IPS-18c (cell line): ENCODE results near the gene KIFAP3.
"Not testable (repeated sequence)": the region's sequence is repeated elsewhere in the genome, so short reads cannot be mapped to it uniquely, and the experiment has no call there.

Source experiments
- H3K4me3 ChIP-seq: 2 replicates; pipeline ENCODE4 v1.7.0; 2013; ENCODE audit warnings: low read depth, mild to moderate bottlenecking, low read length, moderate library complexity; ENCODE audit not compliant: insufficient read depth
- H3K9me3 ChIP-seq: one replicate; pipeline ENCODE4 v1.6.1; 2013; ENCODE audit warnings: mild to moderate bottlenecking, low read length, moderate library complexity; ENCODE audit not compliant: control insufficient read depth, insufficient read depth

KIFAP3 gene

DNA sequence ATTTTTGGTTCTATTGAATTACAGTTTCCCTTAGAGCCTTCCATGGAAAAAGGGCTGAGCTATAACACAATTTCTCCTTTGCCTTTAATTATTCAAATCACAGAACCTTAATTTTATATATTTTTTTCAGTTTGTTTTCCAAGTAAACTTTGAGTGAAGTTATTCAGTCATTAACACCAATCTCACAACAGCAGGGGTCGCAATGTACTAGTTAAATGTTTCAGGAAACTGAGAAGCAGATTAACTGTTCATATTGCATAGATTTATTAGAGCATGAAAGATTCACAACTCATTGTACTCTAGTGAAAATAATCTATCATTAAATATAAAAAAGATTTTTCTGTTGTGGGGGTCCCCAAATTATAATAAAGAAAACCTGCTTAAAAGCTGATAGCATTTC is 64.1 kb downstream of the KIFAP3 start:
- H3K9me3 ChIP-seq = no peaks in the 10 kb centered on the region
- H3K4me3 ChIP-seq = no peak overlapping the region

DNA sequence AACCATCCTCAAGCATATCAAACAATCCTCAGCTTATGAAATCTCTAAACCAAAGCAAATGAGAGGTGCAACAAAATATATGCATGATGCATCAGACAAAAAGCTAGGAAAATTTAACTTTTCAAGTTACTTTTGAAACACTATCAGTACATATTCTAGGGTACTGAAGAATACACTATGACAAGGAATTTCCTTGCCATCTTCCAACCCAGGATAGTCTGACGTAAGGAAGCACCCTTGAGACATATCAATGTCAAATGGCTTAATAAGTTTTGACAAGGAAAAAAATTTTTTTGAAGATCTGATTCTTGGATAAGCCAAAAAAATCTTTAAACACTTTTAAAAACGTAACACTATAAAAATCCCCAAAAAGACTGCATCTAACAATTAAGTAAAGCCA is 64.9 kb downstream of the KIFAP3 start:
- Histone ChIP-seq H3K4me3 (no peak overlapping the region), H3K9me3 (no peaks in the 10 kb centered on the region)

DNA sequence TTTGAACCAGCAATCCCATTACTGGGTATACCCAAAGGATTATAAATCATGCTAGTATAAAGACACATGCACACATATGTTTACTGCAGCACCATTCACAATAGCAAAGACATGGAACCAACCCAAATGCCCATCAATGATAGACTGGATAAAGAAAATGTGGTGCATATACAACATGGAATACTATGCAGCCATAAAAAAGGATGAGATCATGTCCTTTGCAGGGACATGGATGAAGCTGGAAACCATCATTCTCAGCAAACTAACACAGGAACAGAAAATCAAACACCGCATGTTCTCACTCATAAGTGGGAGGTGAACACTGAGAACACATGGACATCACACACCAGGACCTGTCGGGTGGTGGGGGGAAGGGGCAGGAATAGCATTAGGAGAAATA is 65.8 kb downstream of the KIFAP3 start:
- H3K4me3 ChIP-seq = not testable (repeated sequence)

DNA sequence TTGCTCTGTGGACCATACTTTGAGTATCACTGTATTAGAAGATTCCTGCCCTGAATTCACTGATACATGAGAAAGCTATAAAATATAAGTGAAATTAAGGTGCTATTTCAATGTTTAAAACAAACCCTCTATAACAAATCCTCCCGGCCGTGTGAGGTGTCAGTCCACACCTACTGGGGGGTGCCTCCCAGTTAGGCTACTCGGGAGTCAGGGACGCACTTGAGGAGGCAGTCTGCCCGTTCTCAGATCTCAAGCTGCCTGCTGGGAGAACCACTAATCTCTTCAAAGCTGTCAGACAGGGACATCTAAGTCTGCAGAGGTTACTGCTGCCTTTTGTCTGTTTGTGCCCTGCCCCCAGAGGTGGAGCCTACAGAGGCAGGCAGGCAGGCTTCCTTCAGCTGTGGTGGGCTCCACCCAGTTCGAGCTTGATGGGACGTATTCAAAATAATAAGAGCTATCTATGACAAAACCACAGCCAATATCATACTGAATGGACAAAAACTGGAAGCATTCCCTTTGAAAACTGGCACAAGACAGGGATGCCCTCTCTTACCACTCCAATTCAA is 71.1 kb downstream of the KIFAP3 start:
- not testable (repeated sequence) for H3K4me3 ChIP-seq, H3K9me3 ChIP-seq

More for the DNA sequence above, 65.8 kb downstream of the KIFAP3 start:
- not testable (repeated sequence) for H3K9me3 ChIP-seq

DNA sequence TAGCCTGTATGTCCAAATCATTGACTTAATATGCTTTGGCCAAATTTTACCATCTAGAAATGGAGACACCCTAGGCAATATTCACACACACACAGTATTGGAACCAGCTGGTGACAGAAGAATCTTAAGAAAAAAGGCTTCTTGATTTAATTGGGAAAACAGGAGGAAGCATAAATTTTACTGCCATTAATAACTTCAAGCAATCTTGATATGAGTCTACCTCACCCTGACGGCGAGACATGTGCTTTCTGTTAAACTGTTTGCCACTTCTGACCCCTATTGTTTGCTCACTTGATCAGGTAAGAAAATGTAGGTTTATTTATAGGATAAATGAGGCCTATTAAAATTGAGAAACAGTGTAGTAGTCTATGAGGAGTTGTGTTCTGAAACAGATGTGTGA is 73.2 kb downstream of the KIFAP3 start:
- Histone ChIP-seq H3K9me3 (no peaks in the 10 kb centered on the region), H3K4me3 (no peak overlapping the region)

DNA sequence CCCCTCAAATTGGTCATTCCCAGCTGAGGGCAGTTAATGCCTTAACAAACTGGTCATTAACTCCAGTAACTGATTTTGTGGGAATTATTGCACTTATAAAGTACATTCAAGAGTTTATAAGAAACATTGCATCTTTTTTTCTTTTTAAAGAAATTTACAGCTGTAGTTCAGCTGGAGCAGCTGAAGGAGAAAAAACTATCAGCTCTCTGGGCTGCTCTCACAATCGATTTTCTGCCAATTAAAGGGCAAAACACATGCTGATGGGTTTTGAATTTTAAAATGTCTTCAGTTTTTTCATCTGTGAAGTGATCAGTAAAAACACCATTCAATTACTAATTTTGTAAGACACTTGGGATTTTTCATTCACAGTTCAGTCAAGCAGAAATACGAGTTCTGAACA is 74.7 kb downstream of the KIFAP3 start:
- no peak overlapping the region for H3K4me3 ChIP-seq

DNA sequence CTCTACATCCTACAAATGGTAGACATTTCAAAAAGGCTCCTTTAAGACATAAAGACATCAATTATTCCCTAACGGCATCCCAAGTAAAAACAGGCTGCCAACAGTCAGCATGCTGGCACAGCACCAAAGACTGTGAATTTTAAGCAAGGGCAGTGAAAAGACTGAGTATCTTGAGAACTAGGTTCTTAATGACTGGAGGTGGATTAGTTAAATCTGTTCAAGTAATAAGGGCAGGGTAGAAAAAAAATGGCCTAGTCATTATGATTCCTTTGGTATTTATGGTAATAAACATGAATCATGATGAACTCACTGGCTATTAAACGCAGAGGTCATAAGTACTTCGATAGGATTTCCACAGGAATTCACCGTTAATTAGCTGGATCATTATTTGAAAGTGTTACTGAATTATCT is 75.2 kb downstream of the KIFAP3 start:
- Histone ChIP-seq H3K4me3 (no peak overlapping the region), H3K9me3 (no peaks in the 10 kb centered on the region)

More for the DNA sequence above, 74.7 kb downstream of the KIFAP3 start:
- no peaks in the 10 kb centered on the region for H3K9me3 ChIP-seq

DNA sequence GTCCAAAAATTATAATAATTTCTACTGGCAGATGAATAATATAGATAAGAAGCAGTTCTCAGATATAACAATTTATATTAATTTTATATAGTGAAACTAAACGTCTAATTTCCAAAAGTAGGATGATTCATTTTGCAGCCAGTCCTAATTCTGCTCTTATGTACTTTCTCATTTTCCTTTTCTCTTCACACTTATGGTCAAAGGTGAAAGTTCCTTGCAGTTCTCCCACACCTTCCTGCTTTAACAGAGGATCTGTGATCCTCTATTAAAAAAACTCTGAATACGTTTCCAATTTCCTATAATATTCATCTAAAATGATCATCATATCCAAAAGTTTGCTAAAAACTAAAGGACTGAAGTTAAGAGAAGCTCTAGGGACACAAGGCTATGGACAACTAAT is 78.5 kb downstream of the KIFAP3 start:
- Histone ChIP-seq H3K4me3 (no peak overlapping the region), H3K9me3 (no peaks in the 10 kb centered on the region)

GRCh38 chr1:169989246-169989645 is 85.2 kb downstream of the KIFAP3 start:
- no peak overlapping the region for H3K4me3 ChIP-seq
- H3K9me3 ChIP-seq = no peaks in the 10 kb centered on the region

DNA sequence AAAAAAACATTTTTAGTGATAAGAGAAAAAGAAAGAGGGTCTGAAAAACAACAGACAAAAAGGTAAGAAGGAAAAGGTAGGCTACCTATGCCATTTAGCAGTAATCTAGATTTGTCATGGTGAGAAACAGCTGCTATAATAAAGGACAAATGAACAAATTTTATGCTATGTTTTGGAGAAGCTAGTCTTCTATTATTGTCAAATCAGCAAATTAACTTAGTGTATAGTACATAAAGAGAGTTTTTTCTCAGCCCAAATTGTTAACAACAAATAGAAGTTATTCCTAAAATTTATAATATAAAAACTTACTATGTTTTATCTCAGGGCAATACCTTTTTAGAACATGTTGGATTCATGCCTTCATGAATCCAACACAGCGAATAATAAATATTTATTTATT is 88.7 kb downstream of the KIFAP3 start:
- H3K9me3 ChIP-seq = no peaks in the 10 kb centered on the region
- no peak overlapping the region for H3K4me3 ChIP-seq

DNA sequence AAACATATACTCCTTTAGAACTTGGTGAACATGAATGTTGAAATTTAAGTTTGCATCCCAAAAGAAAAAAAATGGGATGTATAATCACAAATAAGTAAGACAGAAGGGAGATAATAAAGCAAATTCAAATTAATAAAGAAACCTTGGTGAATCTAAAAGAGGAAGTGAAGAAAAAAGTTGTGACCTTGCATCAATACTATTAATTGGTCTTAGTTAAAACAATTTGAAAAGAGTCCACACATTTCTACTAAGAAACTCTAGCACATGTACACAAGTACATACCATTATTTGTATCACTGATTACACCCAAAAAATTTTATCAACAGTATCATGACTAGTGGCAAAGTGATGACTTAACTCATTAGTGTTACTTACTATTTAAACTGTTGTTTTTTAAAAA is 100.4 kb downstream of the KIFAP3 start:
- Histone ChIP-seq H3K9me3 (no peaks in the 10 kb centered on the region), H3K4me3 (no peak overlapping the region)

DNA sequence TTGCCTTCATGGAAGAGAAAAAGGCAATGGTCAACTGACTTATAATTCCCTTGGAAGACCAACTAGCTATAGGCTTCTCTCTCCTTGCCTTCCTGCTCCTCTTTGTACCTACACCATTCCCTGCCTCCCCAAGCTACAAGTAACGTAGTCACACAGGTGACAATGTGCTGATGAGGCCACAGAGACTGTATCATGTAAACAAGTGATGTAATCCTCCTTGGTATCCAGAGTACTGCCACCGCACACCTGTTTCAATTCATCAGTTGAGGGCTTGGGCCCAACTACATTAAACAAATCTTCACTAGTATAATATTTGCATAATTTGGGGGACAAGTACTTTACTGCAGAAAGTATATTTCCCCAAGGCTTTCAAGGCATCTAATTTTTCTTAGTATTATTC is 104.4 kb downstream of the KIFAP3 start:
- Histone ChIP-seq H3K9me3 (no peaks in the 10 kb centered on the region), H3K4me3 (no peak overlapping the region)

GRCh38 chr1:169968174-169968573 is 106.3 kb downstream of the KIFAP3 start:
- Histone ChIP-seq H3K9me3 (no peaks in the 10 kb centered on the region), H3K4me3 (no peak overlapping the region)

DNA sequence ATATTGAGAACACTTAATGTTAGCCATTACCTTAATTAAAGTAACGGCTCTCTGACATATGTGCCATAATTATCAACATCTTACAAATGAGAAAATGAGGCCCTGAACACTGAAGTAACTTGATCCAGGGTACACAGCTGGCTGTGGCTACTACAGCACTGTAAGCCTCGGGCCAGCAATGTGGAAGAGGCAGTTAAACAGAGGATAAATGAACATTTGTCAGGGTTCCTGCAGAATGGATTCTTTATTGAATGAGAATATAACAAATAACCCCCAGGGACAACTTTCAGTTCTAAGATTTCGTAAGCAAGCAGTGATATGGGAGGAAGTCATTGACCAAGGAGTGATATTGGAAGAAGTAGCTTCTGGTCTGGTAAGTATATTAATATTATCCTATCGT is 110.3 kb downstream of the KIFAP3 start:
- no peaks in the 10 kb centered on the region for H3K9me3 ChIP-seq
- H3K4me3 ChIP-seq = no peak overlapping the region

DNA sequence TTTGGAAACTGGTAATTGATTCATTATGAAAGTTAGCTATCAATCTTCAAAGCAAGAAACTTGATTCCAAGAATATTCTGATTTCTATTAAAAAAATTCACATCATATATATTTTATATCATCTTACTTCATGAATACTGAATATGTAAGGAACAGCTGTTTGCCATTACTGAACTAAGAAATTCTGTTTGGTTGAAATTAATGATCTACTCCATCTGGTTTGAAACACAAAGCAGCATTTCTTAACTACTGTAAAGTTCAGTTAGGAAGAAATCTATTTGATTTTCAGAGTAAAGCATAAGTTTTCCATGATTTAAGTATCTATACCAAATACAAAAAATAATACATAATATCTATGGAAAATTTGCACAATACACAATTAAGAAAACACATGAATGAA is 114.8 kb downstream of the KIFAP3 start:
- no peaks in the 10 kb centered on the region for H3K9me3 ChIP-seq

GRCh38 chr1:169958987-169959386 is 115.5 kb downstream of the KIFAP3 start:
- Histone ChIP-seq H3K4me3 (no peak overlapping the region), H3K9me3 (no peaks in the 10 kb centered on the region)

More for the DNA sequence above, 114.8 kb downstream of the KIFAP3 start:
- no peak overlapping the region for H3K4me3 ChIP-seq

DNA sequence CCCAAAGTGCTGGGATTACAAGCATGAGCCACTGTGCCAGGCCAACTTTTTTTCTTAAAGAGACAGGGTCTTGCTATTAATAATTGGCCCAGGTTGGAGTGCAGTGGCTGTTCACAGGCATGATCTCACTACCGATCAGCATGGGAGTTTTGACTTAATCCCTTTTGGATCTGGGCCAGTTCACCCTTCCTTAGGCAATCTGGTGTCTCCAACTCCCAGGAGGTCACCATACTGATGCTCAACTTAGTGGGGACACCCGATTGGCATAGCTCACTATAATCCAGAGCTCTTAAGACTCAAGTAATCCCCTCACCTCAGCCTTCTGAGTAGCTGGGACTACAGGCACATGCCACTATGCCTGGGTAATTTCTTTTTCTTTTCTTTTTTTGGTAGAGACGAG is 116.6 kb downstream of the KIFAP3 start:
- Histone ChIP-seq H3K4me3 (no peak overlapping the region), H3K9me3 (no peaks in the 10 kb centered on the region)

- Histone ChIP-seq H3K9me3 (no peaks in the 10 kb centered on the region), H3K4me3 (no peak overlapping the region)
Measured at GRCh38 chr1:169951108-169951507, 123.4 kb downstream of the KIFAP3 start.

DNA sequence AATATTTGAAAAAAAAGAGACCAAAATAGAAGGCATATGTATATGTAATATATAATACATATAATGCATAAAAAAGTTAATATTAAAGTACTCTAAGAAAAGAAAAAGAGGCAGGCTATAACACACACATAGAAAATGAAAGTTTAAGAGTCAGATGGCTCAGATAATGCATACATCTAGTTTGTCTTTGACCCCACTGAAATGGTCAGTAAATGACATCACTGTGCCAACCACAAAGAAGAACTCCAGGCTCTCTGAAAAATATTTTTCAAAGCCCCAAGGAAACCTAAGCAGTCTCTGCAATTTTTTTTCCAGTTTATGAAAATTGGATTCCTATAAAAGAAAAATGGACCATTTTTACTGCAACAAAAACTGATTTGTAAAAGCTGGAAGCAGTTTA is 125.4 kb downstream of the KIFAP3 start:
- Histone ChIP-seq H3K4me3 (no peak overlapping the region), H3K9me3 (no peaks in the 10 kb centered on the region)
